Trophoblast cell (in vitro differentiated cells and primary cell): ENCODE results near the gene FBLN7.

Source experiments
- DNase-seq, 2 donors: peaks; one replicate each; pipeline ENCODE4 v3.0.0-alpha.2; 2016
- H2AFZ ChIP-seq: 2 replicates; pipeline ENCODE4 v1.6.1; 2013; ENCODE audit warnings: low read length, moderate library complexity, mild to moderate bottlenecking; ENCODE audit not compliant: insufficient read depth, poor library complexity
- H2AK5ac ChIP-seq: 2 replicates; pipeline ENCODE4 v1.6.1; 2013; ENCODE audit warnings: mild to moderate bottlenecking, low read length
- H2BK120ac ChIP-seq: 2 replicates; pipeline ENCODE4 v1.6.1; 2013; ENCODE audit warnings: low read length, mild to moderate bottlenecking, moderate library complexity; ENCODE audit not compliant: insufficient read depth, poor library complexity
- H2BK12ac ChIP-seq: 2 replicates; pipeline ENCODE4 v1.6.1; 2013; ENCODE audit warnings: mild to moderate bottlenecking, low read length, moderate library complexity
- H2BK5ac ChIP-seq: 2 replicates; pipeline ENCODE4 v1.6.1; 2013; ENCODE audit warnings: low read length, low read depth, moderate library complexity, mild to moderate bottlenecking; ENCODE audit not compliant: poor library complexity
- H3K14ac ChIP-seq: 2 replicates; pipeline ENCODE4 v1.6.1; 2013; ENCODE audit warnings: mild to moderate bottlenecking, low read length
- H3K18ac ChIP-seq: 2 replicates; pipeline ENCODE4 v1.6.1; 2013; ENCODE audit warnings: mild to moderate bottlenecking, low read length
- H3K23ac ChIP-seq: 2 replicates; pipeline ENCODE4 v1.6.1; 2013; ENCODE audit warnings: low read length
- H3K27ac ChIP-seq: 2 replicates; pipeline ENCODE4 v1.5.1; 2013; ENCODE audit warnings: low read depth, mild to moderate bottlenecking, inconsistent platforms, low read length, moderate library complexity
- H3K27me3 ChIP-seq: 2 replicates; pipeline ENCODE4 v1.6.1; 2013; ENCODE audit warnings: inconsistent platforms, mild to moderate bottlenecking, low read length, moderate library complexity; ENCODE audit not compliant: insufficient read depth
- H3K36me3 ChIP-seq, 2 experiments: 1 replicate in 1 of 2; 2 replicates in 1 of 2; pipeline ENCODE4 v1.6.1; 2013; ENCODE audit warnings: low read length in 2 of 2, mild to moderate bottlenecking in 2 of 2, moderate library complexity in 1 of 2; ENCODE audit not compliant: insufficient read depth in 2 of 2, control insufficient read depth in 1 of 2
- H3K4ac ChIP-seq: 2 replicates; pipeline ENCODE4 v1.6.1; 2013; ENCODE audit warnings: low read depth, mild to moderate bottlenecking, low read length, moderate library complexity
- H3K4me1 ChIP-seq, 2 experiments: 1 replicate in 1 of 2; 2 replicates in 1 of 2; pipeline ENCODE4 v1.6.1; 2013; ENCODE audit warnings: low read length in 2 of 2, mild to moderate bottlenecking in 2 of 2, moderate library complexity in 1 of 2; ENCODE audit not compliant: insufficient read depth in 2 of 2, control insufficient read depth in 1 of 2
- H3K4me2 ChIP-seq: 2 replicates; pipeline ENCODE4 v1.6.1; 2013; ENCODE audit warnings: inconsistent platforms, mild to moderate bottlenecking, low read length, moderate library complexity
- H3K4me3 ChIP-seq: 2 replicates; pipeline ENCODE4 v1.5.1; 2013; ENCODE audit warnings: mild to moderate bottlenecking, low read depth, low read length, inconsistent platforms
- H3K79me1 ChIP-seq: one replicate; pipeline ENCODE4 v1.6.1; 2013; ENCODE audit warnings: low read length
- H3K79me2 ChIP-seq: 2 replicates; pipeline ENCODE4 v1.6.1; 2013; ENCODE audit warnings: low read length, mild to moderate bottlenecking; ENCODE audit not compliant: control insufficient read depth, insufficient read depth, poor library complexity
- H3K9ac ChIP-seq: 2 replicates; pipeline ENCODE4 v1.6.1; 2013; ENCODE audit warnings: mild to moderate bottlenecking, low read length
- H3K9me3 ChIP-seq: 2 replicates; pipeline ENCODE4 v1.6.1; 2013; ENCODE audit warnings: low read depth, mild to moderate bottlenecking, control low read depth, inconsistent platforms, low read length; ENCODE audit not compliant: insufficient read depth
- H4K12ac ChIP-seq: 2 replicates; pipeline ENCODE4 v1.6.1; 2013; ENCODE audit warnings: low read depth, mild to moderate bottlenecking, low read length, moderate library complexity
- H4K8ac ChIP-seq: 2 replicates; pipeline ENCODE4 v1.6.1; 2013; ENCODE audit warnings: low read depth, mild to moderate bottlenecking, low read length, moderate library complexity
- H4K91ac ChIP-seq: one replicate; pipeline ENCODE4 v1.6.1; 2013; ENCODE audit warnings: low read depth, mild to moderate bottlenecking, low read length, moderate library complexity
- WGBS: extraction: QIAGEN DNeasy Blood & Tissue Kit; methylation state at CpG from one replicate; pipeline ENCODE4 v1.1.7; 2013; ENCODE audit warnings: missing lambda C conversion rate; ENCODE audit not compliant: insufficient read length, insufficient coverage; ENCODE audit errors: extremely low coverage; 5-methylcytosine and 5-hydroxymethylcytosine counted together

FBLN7 gene

DNA sequence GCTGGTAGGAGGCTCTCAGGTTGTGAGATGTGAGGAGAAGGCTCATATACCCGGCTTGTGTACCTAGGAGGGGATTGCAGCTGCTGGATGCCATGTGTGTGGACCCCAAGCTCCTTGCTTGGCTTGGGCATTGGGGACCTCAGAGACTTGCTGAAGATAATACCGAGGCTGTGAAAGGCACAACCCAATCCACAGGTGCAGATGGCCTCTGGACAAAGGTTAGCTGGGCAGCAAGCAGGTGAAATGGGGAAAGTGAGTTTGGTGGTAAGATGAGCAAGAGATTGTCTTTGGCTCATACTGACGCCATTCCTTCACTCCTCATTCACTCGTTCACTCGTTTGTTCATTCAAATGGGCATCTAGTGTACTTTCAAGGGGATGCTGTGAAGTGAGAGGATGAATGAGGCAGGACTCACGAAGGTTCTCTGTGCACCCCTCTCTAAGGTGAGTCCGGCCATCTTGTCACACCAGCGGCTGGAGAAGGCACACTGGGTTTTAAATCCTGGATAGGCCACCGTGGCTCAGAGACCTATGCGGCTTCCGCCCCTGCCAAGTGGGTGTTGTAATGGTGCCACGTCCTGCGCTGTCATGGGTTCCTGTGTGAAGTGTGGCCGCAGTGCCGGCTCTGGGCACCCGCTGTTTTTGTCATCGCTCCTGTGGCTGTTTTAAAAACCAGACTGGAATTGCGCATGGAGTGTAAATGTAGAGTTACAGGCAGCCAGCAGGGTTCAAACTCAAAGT, 13.7 kb downstream of the FBLN7 start:
- Histone ChIP-seq H3K79me1 (peaks cover 11% of the 10 kb centered on the region), H3K4me3 (no peak overlapping the region), H3K9ac (no peak overlapping the region), H3K23ac (no peak overlapping the region), H3K4me2 (no peak overlapping the region), H2AFZ (no peak overlapping the region), H3K36me3 (peaks cover 0 to 3% of the 10 kb centered on the region in 2 experiments), H4K91ac (peak overlapping the region; percentile 9), H3K27me3 (no peaks in the 10 kb centered on the region), H2BK5ac (no peak overlapping the region), H3K4ac (no peak overlapping the region), H2AK5ac (peak overlapping the region; percentile 0), H3K18ac (no peak overlapping the region), H2BK12ac (no peak overlapping the region), H4K8ac (no peak overlapping the region), H3K4me1 (peaks cover 23 to 26% of the 10 kb centered on the region in 2 experiments), H3K14ac (no peak overlapping the region), H2BK120ac (no peak overlapping the region), H4K12ac (no peak overlapping the region), H3K27ac (no peak overlapping the region), H3K79me2 (no peaks in the 10 kb centered on the region), H3K9me3 (peaks cover 2% of the 10 kb centered on the region)
- no peak for DNase-seq
- no CpG with 5 or more reads among the region's 18 CpGs for WGBS

DNA sequence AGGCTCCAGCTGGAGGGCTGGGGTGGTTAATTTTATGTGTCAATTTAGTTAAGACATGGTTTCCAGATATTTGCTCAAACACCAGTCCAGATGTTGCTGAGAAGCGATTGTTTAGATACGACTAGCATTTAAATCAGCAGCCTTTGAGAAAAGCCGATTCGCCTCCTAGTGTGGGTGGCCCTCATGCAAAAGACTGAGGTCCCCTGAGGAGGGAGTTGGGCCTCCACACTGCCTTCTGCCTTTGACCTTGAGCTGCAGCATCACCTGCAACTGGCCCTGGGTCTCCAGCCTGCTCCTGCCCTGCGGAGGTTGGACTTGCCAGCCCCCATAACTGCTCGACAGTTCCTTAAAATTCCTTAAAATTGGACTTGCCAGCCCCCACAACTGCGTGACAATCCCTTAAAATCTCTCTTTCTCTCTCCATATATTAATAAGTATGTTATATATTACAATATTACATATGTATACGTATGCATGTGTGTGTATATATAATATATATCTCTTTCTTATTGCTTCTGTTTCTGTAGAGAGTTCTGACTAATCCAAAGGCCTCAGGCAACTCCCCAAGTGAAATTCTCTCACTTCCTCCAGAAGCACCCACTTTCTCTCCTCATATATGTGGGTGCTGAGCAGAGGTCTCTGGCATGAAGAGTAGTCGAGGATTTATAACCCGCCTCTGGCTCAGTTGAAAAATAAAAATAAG, 14.4 kb downstream of the FBLN7 start:
- H3K9ac ChIP-seq: no peak overlapping the region
- no peak overlapping the region for H3K27ac ChIP-seq
- no peak overlapping the region for H3K23ac ChIP-seq
- H2AK5ac ChIP-seq: no peak overlapping the region
- H2AFZ ChIP-seq: no peak overlapping the region
- DNase-seq: no peak
- peaks cover 23 to 26% of the 10 kb centered on the region in 2 experiments for H3K4me1 ChIP-seq
- no peaks in the 10 kb centered on the region for H3K79me2 ChIP-seq
- H3K4ac ChIP-seq: no peak overlapping the region
- H3K14ac ChIP-seq: no peak overlapping the region
- H4K91ac ChIP-seq: no peak overlapping the region
- no peak overlapping the region for H3K18ac ChIP-seq
- no CpG with 5 or more reads among the region's 10 CpGs for WGBS
- H3K4me3 ChIP-seq: no peak overlapping the region
- peak overlapping the region; percentile 7 for H2BK120ac ChIP-seq
- no peak overlapping the region for H2BK12ac ChIP-seq
- no peak overlapping the region for H2BK5ac ChIP-seq
- H3K9me3 ChIP-seq: peaks cover 2% of the 10 kb centered on the region
- no peak overlapping the region for H3K4me2 ChIP-seq
- H3K36me3 ChIP-seq: peaks cover 0 to 3% of the 10 kb centered on the region in 2 experiments
- peaks cover 11% of the 10 kb centered on the region for H3K79me1 ChIP-seq
- H4K12ac ChIP-seq: no peak overlapping the region
- H3K27me3 ChIP-seq: no peaks in the 10 kb centered on the region
- H4K8ac ChIP-seq: no peak overlapping the region

DNA sequence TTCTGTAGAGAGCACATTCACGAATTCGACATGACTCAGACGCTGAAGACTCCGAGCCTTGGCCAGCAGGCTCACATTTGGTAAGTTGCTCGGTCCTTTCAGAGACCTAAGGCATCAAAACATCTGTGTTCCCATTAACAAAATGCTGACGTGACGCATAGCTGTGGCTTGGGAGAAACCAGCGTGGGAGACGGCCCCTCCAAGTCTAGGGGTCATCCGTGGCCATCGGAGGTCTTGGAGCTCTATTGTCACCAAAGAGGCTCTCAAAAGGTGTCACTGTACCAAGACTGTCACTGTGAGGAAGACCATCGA, 14.9 kb downstream of the FBLN7 start:
- Histone ChIP-seq H3K4me1 (peaks cover 23 to 26% of the 10 kb centered on the region in 2 experiments), H4K91ac (no peak overlapping the region), H3K27ac (no peak overlapping the region), H4K8ac (no peak overlapping the region), H3K4me3 (no peak overlapping the region), H3K79me2 (no peaks in the 10 kb centered on the region), H3K9me3 (peaks cover 2% of the 10 kb centered on the region), H3K27me3 (no peaks in the 10 kb centered on the region), H3K9ac (no peak overlapping the region), H4K12ac (no peak overlapping the region), H3K4ac (no peak overlapping the region), H2BK5ac (no peak overlapping the region), H3K14ac (no peak overlapping the region), H3K4me2 (no peak overlapping the region), H2AK5ac (no peak overlapping the region), H2AFZ (no peak overlapping the region), H2BK120ac (no peak overlapping the region), H3K36me3 (peaks cover 0 to 3% of the 10 kb centered on the region in 2 experiments), H3K18ac (no peak overlapping the region), H3K79me1 (peaks cover 11% of the 10 kb centered on the region), H2BK12ac (no peak overlapping the region), H3K23ac (no peak overlapping the region)
- DNase-seq: no peak
- WGBS: no CpG with 5 or more reads among the region's 12 CpGs

- H3K79me2 ChIP-seq: no peaks in the 10 kb centered on the region
- H3K9ac ChIP-seq: no peak overlapping the region
- H3K27ac ChIP-seq: no peak overlapping the region
- peaks cover 11% of the 10 kb centered on the region for H3K79me1 ChIP-seq
- H3K18ac ChIP-seq: no peak overlapping the region
- no peak for DNase-seq
- H2BK5ac ChIP-seq: no peak overlapping the region
- peaks cover 0 to 3% of the 10 kb centered on the region in 2 experiments for H3K36me3 ChIP-seq
- no peak overlapping the region for H2BK120ac ChIP-seq
- H3K23ac ChIP-seq: no peak overlapping the region
- peaks cover 2% of the 10 kb centered on the region for H3K9me3 ChIP-seq
- H2AK5ac ChIP-seq: no peak overlapping the region
- H4K8ac ChIP-seq: no peak overlapping the region
- H3K4ac ChIP-seq: no peak overlapping the region
- no peak overlapping the region for H3K4me2 ChIP-seq
- H3K27me3 ChIP-seq: no peaks in the 10 kb centered on the region
- no peak overlapping the region for H2AFZ ChIP-seq
- H3K4me3 ChIP-seq: no peak overlapping the region
- H4K91ac ChIP-seq: no peak overlapping the region
- H3K14ac ChIP-seq: no peak overlapping the region
- no peak overlapping the region for H2BK12ac ChIP-seq
- peaks cover 23 to 26% of the 10 kb centered on the region in 2 experiments for H3K4me1 ChIP-seq
- no peak overlapping the region for H4K12ac ChIP-seq
- no CpG with 5 or more reads among the region's 10 CpGs for WGBS
Measured at GRCh38 chr2:112153501-112153900, 15.3 kb downstream of the FBLN7 start.
